HG03095 (cell line): ENCODE results near the gene CYTH1.

ENCODE experiments used
- ATAC-seq: cut with Tn5 transposase; IDR thresholded peaks from one replicate; pipeline ENCODE4 v1.9.1; 2021; ENCODE audit warnings: moderate library complexity; ENCODE audit not compliant: unreplicated experiment

Gene CYTH1

DNA sequence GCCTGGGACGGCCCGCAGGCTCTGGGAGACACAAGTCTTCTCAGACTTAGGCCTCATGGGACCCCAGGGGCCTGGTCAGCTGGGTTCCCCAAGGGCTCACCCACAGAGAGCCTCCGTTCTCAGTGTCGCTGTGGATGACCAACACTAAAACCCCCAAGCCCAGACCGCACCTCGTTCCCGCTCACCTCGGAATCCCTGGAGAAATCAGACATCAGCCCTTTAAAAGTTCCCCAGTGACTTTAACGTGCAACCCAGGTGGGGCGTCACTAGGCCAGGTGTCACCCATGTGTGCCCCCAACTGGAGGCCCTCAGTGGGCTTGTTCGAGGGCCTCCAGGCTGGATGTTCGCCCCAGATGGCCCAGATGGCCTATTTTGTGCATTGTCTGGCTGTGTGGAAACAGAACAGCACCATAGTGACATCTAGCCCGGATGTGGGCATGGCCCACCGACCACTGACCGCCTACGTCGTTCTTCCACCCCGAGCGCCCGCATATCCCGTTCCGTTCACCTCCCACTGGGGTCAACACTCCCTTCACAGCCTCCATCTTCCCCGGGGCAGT, 152.6 kb downstream of the CYTH1 start:
- no peak for ATAC-seq

DNA sequence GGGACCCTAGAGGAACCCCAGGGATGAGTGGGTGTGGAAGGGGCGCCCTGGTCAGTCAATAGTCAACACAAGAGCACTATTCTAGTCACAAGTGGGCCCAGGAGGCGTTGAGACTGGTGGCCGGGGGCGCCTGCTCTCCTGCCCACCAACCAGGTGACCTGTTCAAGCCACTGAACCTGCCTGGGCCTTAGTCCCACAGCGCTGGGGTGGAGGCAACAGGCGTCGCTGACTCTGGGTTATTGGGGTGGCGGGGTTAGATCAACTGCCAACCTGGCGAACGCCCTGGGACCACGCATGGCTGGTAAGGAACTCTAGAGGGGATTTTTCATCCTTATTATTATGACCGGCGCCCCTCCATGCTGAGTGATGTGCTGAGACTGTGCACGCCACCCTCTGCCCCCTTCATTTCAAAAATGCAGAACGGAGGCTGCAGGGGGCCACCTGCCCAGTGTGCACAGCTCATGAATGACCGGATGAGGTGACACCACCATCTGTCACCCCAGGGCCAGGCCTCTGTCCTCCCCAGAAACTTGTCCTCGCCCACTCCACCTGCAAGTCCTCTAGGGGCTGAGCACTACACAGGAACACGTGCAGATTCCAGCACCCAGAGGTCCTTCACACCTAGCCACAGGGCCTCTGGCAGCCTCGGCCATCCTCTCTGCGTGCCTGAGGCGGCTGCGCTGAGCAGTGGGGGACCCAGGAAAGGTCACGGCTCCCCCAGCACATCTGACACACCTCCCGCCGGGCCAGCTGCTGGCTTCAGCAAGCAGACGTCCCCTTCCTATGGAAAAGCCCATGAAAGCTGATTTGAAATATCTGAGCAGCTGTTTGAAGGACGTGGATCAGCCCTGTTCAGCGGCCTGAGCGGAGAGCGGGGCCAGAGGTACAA, 153.3 kb downstream of the CYTH1 start:
- ATAC-seq = no peak

DNA sequence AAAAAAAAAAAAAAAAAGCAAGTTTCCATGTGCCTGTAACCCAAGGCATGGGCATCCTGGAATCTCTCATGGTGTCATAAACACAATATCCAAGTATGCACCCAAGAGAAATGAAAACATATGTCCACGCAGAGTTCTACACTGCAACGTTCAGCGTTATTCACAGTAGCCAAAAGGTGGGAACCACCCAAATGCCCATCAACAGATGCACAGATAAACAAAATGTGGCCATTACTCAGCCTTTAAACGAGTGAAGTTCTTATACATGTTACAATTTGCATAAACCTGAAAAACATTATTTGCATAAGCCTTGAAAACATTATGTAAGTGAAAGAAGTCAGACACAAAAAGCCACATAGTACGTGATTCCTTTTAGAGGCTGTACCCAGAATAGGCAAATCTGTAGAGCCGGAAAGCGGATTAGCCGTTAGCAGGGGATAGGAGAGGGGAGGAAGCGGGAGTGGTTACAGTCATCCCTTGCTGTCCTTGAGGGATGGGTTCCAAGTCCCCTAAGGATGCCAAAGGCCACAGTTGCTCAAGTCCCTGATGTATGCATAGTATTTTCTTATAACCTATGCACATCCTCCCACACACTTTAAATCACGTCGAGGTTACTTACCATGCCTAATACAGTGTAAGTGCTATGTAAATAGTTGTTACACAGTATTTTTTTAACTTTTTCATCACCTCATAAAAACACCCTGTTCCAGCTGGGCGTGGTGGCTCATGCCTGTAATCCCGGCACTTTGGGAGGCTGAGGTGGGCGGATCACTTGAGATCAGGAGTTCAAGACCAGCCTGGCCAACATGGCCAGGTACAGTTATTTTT, 157.5 kb downstream of the CYTH1 start:
- ATAC-seq = no peak
